ENCODE data around the gene XPR1.

XPR1 gene

DNA sequence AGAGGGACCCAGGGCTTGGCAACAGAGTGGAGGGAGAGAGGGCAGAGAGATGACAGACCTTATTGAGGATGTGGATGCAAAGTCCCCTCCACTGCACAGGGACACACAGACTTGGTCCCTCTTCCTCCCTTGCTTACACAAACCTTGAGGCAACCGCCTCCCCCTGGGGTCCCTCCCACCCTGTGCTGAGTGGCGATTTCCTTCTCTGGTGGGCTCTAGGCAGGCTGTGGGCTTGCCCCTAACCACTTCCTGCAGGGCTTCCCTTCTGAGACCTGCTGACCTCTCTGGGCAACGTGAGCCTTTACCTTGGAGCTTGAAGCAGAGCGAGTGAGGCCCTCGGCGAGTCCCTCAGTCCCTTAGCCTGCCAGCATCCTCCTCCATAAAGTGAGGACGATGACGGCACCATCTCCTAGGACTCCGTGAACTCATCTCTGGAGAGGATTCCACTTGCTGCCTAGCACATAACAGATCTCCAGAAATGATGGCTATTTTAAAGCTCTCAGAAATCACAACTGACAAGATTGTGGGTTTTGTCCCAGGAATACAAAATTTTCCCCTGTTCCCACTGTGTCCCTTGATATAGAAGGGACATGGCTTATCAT is 305.9 kb downstream of the XPR1 start:
- H3K36me3 ChIP-seq (ENCODE audit: control insufficient read depth, insufficient read depth, low read length) = no peaks in the 10 kb centered on the region
- no peak overlapping the region for H3K4me3 ChIP-seq (replicated peaks; ENCODE audit: low read depth, low read length)
- TF ChIP-seq CTCF (IDR thresholded peaks at IDR 0.05; ENCODE audit: insufficient read depth, low read length, poor library complexity, severe bottlenecking) = no peak
- DNase-seq (ENCODE audit: extremely low read depth, insufficient read length) = no peak
- peaks cover 2% of the 10 kb centered on the region for H3K27me3 ChIP-seq (replicated peaks; ENCODE audit: control insufficient read depth, insufficient read depth, low read length)

- TF ChIP-seq CTCF (IDR thresholded peaks at IDR 0.05; ENCODE audit: insufficient read depth, low read length, poor library complexity, severe bottlenecking) = no peak
- Histone ChIP-seq H3K36me3 (ENCODE audit: control insufficient read depth, insufficient read depth, low read length) (no peaks in the 10 kb centered on the region), H3K4me3 (replicated peaks; ENCODE audit: low read depth, low read length) (no peak overlapping the region), H3K27me3 (replicated peaks; ENCODE audit: control insufficient read depth, insufficient read depth, low read length) (peaks cover 2% of the 10 kb centered on the region)
- DNase-seq (ENCODE audit: extremely low read depth, insufficient read length) = no peak
These were observed 307.4 kb downstream of the XPR1 start for GRCh38 chr1:180939073-180939710.

GRCh38 chr1:180939711-180940103 is 307.9 kb downstream of the XPR1 start:
- TF ChIP-seq CTCF (IDR thresholded peaks at IDR 0.05; ENCODE audit: insufficient read depth, low read length, poor library complexity, severe bottlenecking) = no peak
- no peaks in the 10 kb centered on the region for H3K36me3 ChIP-seq (ENCODE audit: control insufficient read depth, insufficient read depth, low read length)

More at GRCh38 chr1:180939711-180940103, 307.9 kb downstream of the XPR1 start:
- Histone ChIP-seq H3K27me3 (replicated peaks; ENCODE audit: control insufficient read depth, insufficient read depth, low read length) (peaks cover 2% of the 10 kb centered on the region), H3K4me3 (replicated peaks; ENCODE audit: low read depth, low read length) (no peak overlapping the region)
- no peak for DNase-seq (ENCODE audit: extremely low read depth, insufficient read length)
